Right lobe of liver (tissue), 6 donors: ENCODE data around the gene EPHA1. TPM values are rescaled to one million over a fixed set of nuclear protein-coding genes. Genes with fewer than 3 reads are reported as not detected.

ENCODE experiments used
- ATAC-seq, 4 donors: fragments of 200-7000 bp; cut with Tn5 transposase; one replicate each; pipeline ENCODE4 v1.9.1; 2020; ENCODE audit warnings: mild to moderate bottlenecking in 4 of 4, moderate library complexity in 4 of 4
- DNase-seq, 3 donors: peaks; one replicate each; pipeline ENCODE4 v3.0.0-alpha.2; 2020
- H3K27ac ChIP-seq, 3 donors: fragments of 200-600 bp; one replicate each; pipeline ENCODE4 v1.8.0; 2022
- H3K27me3 ChIP-seq, 2 donors: fragments of 200-600 bp; one replicate each; pipeline ENCODE4 v1.8.0; 2022
- H3K36me3 ChIP-seq, 4 donors: fragments of 200-600 bp; sonication (generic) in 1 of 4; one replicate each; pipeline versions ENCODE4 v1.5.1 to v1.8.0; 2017 to 2022; ENCODE audit warnings: control low read depth in 1 of 4
- H3K4me1 ChIP-seq, 4 donors: fragments of 200-600 bp; sonication (generic) in 1 of 4; one replicate each; pipeline versions ENCODE4 v1.5.1 to v1.8.0; 2017 to 2022; ENCODE audit warnings: control low read depth in 1 of 4
- H3K4me3 ChIP-seq, 3 donors: fragments of 200-600 bp; one replicate each; pipeline ENCODE4 v1.8.0; 2022
- H3K9me3 ChIP-seq, 4 donors: fragments of 200-600 bp; sonication (generic) in 1 of 4; one replicate each; pipeline versions ENCODE4 v1.5.1 to v1.8.0; 2017 to 2022; ENCODE audit warnings: control low read depth in 1 of 4
- CTCF ChIP-seq, 4 donors: fragments of 200-600 bp in 3 of 4; fragments of 450-650 bp in 1 of 4; IDR thresholded peaks; one replicate each; pipeline versions ENCODE4 v1.5.1 to v1.8.0; 2016 to 2022; ENCODE audit warnings: antibody characterized with exemption in 4 of 4, mild to moderate bottlenecking in 2 of 4
- POLR2A ChIP-seq: fragments of 450-650 bp; IDR thresholded peaks from one replicate; pipeline ENCODE4 v1.6.1; 2017; ENCODE audit warnings: antibody characterized with exemption, mild to moderate bottlenecking
- WGBS: methylation state at CpG from one replicate; pipeline ENCODE4 v1.1.6; 2018; ENCODE audit warnings: low coverage, low lambda C conversion rate; ENCODE audit not compliant: insufficient coverage; ENCODE audit errors: missing lambda C conversion rate; 5-methylcytosine and 5-hydroxymethylcytosine counted together
- intact Hi-C, 2 donors: fragments of 100-400 bp; cut with DNase I; formaldehyde crosslinking; loops; one replicate each; pipeline versions ENCODE4 v1.11.2 to v1.14.1; 2022
- total RNA-seq, 6 experiments: library from RNA; depleted of rRNA in 2 of 6; stranded (reverse); fragments of >200 nt in 2 of 6; fragmentation: NEBNext Ultra II Directional in 3 of 6; extraction: Animal tissue kit (Norgen Biotek cat#: 25700) in 3 of 6; gene quantifications; one replicate each; pipeline versions ENCODE4 v1.1.0 to v1.2.4, GENCODE V29; 2016 to 2023
- donor health status: DM: no; HTN: yes; CAD: no.
- donor health status: DM: no; HTN: no; CAD: no.
- donor health status: DM: no; HTN: no; CAD: no.
- donor health status: DM: no; HTN: yes; CAD: no.
- donor health status: DM: no; HTN: yes; CAD: no.

EPHA1 gene
- total RNA-seq, 6 experiments from 2014 or later: 12.6 to 41.3 (median 16.5) TPM

- DNase-seq (no peak), ATAC-seq (no peak)
- peaks cover 0 to 5% (median 0%) of the 10 kb centered on the region in 4 donors for H3K4me1 ChIP-seq
- H3K36me3 ChIP-seq: no peaks in the 10 kb centered on the region
- 57% methylated on average over 16 of the region's 19 CpGs for WGBS
- no peaks in the 10 kb centered on the region for H3K27me3 ChIP-seq
- no peak for TF ChIP-seq POLR2A
- no peak for TF ChIP-seq CTCF (IDR thresholded peaks at IDR 0.05)
- H3K27ac ChIP-seq: no peak overlapping the region
- intact Hi-C loops: loop anchor here in 1 of 2 donors (10.0 kb wide), 1 partner anchor 46 kb away; the partner anchor contains the start of gene CLCN1
- no peak overlapping the region for H3K4me3 ChIP-seq
- H3K9me3 ChIP-seq: no peaks in the 10 kb centered on the region
These were observed 47.7 kb downstream of the EPHA1 start for GRCh38 chr7:143360788-143361551.

GRCh38 chr7:143359771-143360353, 48.8 kb downstream of the EPHA1 start:
- H3K27me3 ChIP-seq: no peaks in the 10 kb centered on the region
- no peaks in the 10 kb centered on the region for H3K36me3 ChIP-seq
- H3K4me1 ChIP-seq: peaks cover 0 to 5% (median 0%) of the 10 kb centered on the region in 4 donors
- WGBS: 77% methylated on average over 8 of the region's 11 CpGs
- DNase-seq (no peak), ATAC-seq (no peak)
- H3K27ac ChIP-seq: no peak overlapping the region
- TF ChIP-seq CTCF (IDR thresholded peaks at IDR 0.05) (no peak), POLR2A (no peak)
- intact Hi-C loops: loop anchor here in 1 of 2 donors (10.0 kb wide), 1 partner anchor 45 kb away; the partner anchor contains the start of gene CLCN1
- H3K9me3 ChIP-seq: no peaks in the 10 kb centered on the region
- no peak overlapping the region for H3K4me3 ChIP-seq

- intact Hi-C loops: no loop called here
- 75% methylated on average over 8 of the region's 12 CpGs for WGBS
- no peaks in the 10 kb centered on the region for H3K9me3 ChIP-seq
These were observed 50.0 kb downstream of the EPHA1 start for GRCh38 chr7:143358626-143359025.

GRCh38 chr7:143356414-143357050, 52.1 kb downstream of the EPHA1 start:
- Histone ChIP-seq H3K36me3 (no peaks in the 10 kb centered on the region), H3K4me3 (no peak overlapping the region), H3K4me1 (peaks cover 0 to 11% (median 2%) of the 10 kb centered on the region in 4 donors), H3K27me3 (no peaks in the 10 kb centered on the region), H3K9me3 (no peaks in the 10 kb centered on the region), H3K27ac (no peak overlapping the region)
- no peak for DNase-seq
- intact Hi-C loops: no loop called here
- TF ChIP-seq CTCF (IDR thresholded peaks at IDR 0.05): no peak
- WGBS: 100% methylated on average over 2 of the region's 13 CpGs
- ATAC-seq: no peak

More at GRCh38 chr7:143358626-143359025, 50.0 kb downstream of the EPHA1 start:
- no peak for ATAC-seq
- H3K4me1 ChIP-seq: peaks cover 0 to 5% (median 0%) of the 10 kb centered on the region in 4 donors
- no peak for TF ChIP-seq CTCF (IDR thresholded peaks at IDR 0.05)
- no peak for TF ChIP-seq POLR2A
- H3K27ac ChIP-seq: no peak overlapping the region
- DNase-seq: no peak
- no peaks in the 10 kb centered on the region for H3K27me3 ChIP-seq
- no peak overlapping the region for H3K4me3 ChIP-seq
- no peaks in the 10 kb centered on the region for H3K36me3 ChIP-seq
